ENCODE data around the gene KLF16. TPM values are rescaled to one million over a fixed set of nuclear protein-coding genes. Genes with fewer than 3 reads are reported as not detected.

Gene KLF16
- polyA plus RNA-seq, 3 donors = 0.51 to 23.3 (median 0.67) TPM

DNA sequence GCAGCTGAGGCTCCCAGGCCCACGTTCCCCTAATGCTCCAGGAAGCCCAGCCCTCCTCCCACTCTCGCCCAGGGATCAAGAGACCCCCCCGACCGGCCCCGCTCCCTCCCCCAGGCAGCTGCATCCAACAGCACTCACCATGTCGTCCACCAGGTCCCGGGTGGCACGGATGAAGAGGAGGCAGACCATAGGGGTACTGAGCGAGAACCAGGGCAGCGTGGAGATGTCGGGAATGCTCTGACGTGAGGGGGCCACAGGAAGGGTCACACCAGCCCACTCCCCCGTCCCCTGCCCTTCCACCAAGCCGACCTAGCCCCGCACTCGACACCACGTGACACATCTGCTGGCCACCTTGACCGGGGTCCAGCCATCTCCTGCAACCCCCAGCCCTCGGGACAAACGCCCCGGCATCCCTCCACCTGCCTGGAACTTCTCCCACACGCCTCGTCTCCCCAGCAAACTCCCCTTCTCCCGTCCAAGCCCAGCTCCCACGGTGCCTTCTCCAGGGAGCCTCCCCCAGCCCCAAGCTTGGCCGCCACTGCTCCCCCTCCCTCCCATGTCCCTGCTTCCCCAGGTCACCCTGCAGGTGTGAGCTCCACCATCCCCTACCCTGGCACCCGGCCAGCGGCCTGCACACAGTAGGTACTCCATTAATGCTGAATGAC, 56.2 kb downstream of the KLF16 start:
- no peak for DNase-seq
- H3K27me3 ChIP-seq (ENCODE audit: control insufficient read depth in 2 of 2, insufficient read depth in 2 of 2, low read length in 2 of 2) = no peaks in the 10 kb centered on the region
- no peak overlapping the region for H2AFZ ChIP-seq (ENCODE audit: insufficient read depth, low read depth, low read length, poor library complexity, severe bottlenecking)
- 97% methylated on average over 19 of the region's 28 CpGs for WGBS (ENCODE audit: insufficient coverage)
- intact Hi-C loops (cut with micrococcal nuclease) = no loop called here
- TF ChIP-seq, protein P1, sequence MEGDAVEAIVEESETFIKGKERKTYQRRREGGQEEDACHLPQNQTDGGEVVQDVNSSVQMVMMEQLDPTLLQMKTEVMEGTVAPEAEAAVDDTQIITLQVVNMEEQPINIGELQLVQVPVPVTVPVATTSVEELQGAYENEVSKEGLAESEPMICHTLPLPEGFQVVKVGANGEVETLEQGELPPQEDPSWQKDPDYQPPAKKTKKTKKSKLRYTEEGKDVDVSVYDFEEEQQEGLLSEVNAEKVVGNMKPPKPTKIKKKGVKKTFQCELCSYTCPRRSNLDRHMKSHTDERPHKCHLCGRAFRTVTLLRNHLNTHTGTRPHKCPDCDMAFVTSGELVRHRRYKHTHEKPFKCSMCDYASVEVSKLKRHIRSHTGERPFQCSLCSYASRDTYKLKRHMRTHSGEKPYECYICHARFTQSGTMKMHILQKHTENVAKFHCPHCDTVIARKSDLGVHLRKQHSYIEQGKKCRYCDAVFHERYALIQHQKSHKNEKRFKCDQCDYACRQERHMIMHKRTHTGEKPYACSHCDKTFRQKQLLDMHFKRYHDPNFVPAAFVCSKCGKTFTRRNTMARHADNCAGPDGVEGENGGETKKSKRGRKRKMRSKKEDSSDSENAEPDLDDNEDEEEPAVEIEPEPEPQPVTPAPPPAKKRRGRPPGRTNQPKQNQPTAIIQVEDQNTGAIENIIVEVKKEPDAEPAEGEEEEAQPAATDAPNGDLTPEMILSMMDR (IDR thresholded peaks at IDR 0.05) = no peak
- no peak overlapping the region for H3K4me2 ChIP-seq (replicated peaks; ENCODE audit: extremely low read depth, low read length, poor library complexity, severe bottlenecking)
- Mint-ChIP-seq H3K9me3 (no peaks in the 10 kb centered on the region), H3K4me3 (no peak overlapping the region), H3K36me3 (peaks cover 32 to 59% of the 10 kb centered on the region in 2 donors), H3K4me1 (peaks cover 7% of the 10 kb centered on the region), H3K27ac (no peak overlapping the region), H3K27me3 (ENCODE audit: low read depth in 3 of 3) (no peaks in the 10 kb centered on the region)
- H3K4me3 ChIP-seq (replicated peaks in 1 of 3; ENCODE audit: low read depth in 2 of 3, low read length in 3 of 3) = no peak overlapping the region
- peaks cover 7 to 13% of the 10 kb centered on the region in 2 donors for H3K4me1 ChIP-seq (ENCODE audit: control insufficient read depth in 1 of 2, insufficient read depth in 2 of 2, low read length in 2 of 2)
- no peak overlapping the region for H3K9ac ChIP-seq (ENCODE audit: insufficient read depth, low read length, poor library complexity, severe bottlenecking)
- no peaks in the 10 kb centered on the region for H3K79me2 ChIP-seq (ENCODE audit: insufficient read depth, low read length)
- peaks cover 17 to 18% of the 10 kb centered on the region in 2 donors for H3K36me3 ChIP-seq (replicated peaks in 1 of 2; ENCODE audit: control insufficient read depth in 1 of 2, insufficient read depth in 2 of 2, low read length in 2 of 2)
- no peak overlapping the region for H3K27ac ChIP-seq (ENCODE audit: low read depth in 1 of 2, low read length in 2 of 2)
- H3K9me3 ChIP-seq (replicated peaks in 1 of 2; ENCODE audit: control insufficient read depth in 1 of 2, insufficient read depth in 1 of 2, low read length in 2 of 2) = no peaks in the 10 kb centered on the region
- no peaks in the 10 kb centered on the region for H4K20me1 ChIP-seq (ENCODE audit: insufficient read depth, low read length)

DNA sequence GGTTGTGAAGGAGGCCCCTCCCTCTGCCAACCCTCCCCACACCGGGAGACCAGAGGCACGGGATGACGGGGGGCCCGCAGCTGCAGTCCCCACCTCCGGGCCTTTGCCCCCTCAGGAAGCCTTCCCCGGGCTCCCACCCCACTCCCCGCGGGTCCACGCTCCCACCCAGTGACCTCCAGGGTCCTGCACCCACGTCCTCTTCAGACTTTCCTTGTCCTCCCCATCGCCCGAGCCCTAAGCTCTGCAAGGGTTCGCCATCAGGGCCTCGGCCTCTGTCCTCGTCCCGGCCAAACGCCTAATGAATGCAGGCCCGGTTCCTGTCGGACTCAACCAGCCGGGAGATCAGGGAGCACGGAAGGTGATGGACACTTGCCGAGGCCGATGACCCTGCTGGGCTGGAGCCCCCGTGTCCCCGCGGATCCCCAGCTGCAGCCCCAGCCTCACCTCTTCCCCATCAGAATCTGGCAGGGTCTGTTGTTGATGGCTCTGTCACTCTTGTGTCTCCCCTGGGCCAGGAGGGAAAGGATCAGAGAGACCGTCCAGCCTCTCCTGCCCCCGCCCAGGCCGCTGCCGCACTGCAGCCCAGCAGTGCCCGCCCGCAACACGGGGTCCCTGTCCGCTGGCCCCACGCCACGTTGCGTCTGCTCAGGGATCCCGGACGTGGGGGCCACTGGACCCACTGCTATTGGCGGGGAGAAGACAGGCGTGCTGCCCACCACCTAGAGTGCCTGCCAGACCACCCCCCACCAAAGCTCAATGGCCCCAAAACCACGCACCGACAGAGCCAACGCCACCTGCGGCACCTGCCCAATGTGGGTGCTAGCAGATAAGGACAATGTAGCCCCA, 57.0 kb downstream of the KLF16 start:
- whole genome bisulfite sequencing (ENCODE audit: insufficient coverage) = 96% methylated on average over 35 of the region's 45 CpGs
- Histone ChIP-seq H3K4me1 (ENCODE audit: control insufficient read depth in 1 of 2, insufficient read depth in 2 of 2, low read length in 2 of 2) (peaks cover 2 to 6% of the 10 kb centered on the region in 2 donors), H3K9me3 (replicated peaks in 1 of 2; ENCODE audit: control insufficient read depth in 1 of 2, insufficient read depth in 1 of 2, low read length in 2 of 2) (no peaks in the 10 kb centered on the region), H3K36me3 (replicated peaks in 1 of 2; ENCODE audit: control insufficient read depth in 1 of 2, insufficient read depth in 2 of 2, low read length in 2 of 2) (peaks cover 17 to 18% of the 10 kb centered on the region in 2 donors), H3K79me2 (ENCODE audit: insufficient read depth, low read length) (no peaks in the 10 kb centered on the region), H2AFZ (ENCODE audit: insufficient read depth, low read depth, low read length, poor library complexity, severe bottlenecking) (no peak overlapping the region), H4K20me1 (ENCODE audit: insufficient read depth, low read length) (no peaks in the 10 kb centered on the region), H3K4me2 (replicated peaks; ENCODE audit: extremely low read depth, low read length, poor library complexity, severe bottlenecking) (no peak overlapping the region), H3K27ac (ENCODE audit: low read depth in 1 of 2, low read length in 2 of 2) (no peak overlapping the region), H3K9ac (ENCODE audit: insufficient read depth, low read length, poor library complexity, severe bottlenecking) (no peak overlapping the region), H3K4me3 (replicated peaks in 1 of 3; ENCODE audit: low read depth in 2 of 3, low read length in 3 of 3) (no peak overlapping the region), H3K27me3 (ENCODE audit: control insufficient read depth in 2 of 2, insufficient read depth in 2 of 2, low read length in 2 of 2) (no peaks in the 10 kb centered on the region)
- no peak for DNase-seq
- Mint-ChIP-seq H3K4me1 (peaks cover 4% of the 10 kb centered on the region), H3K9me3 (no peaks in the 10 kb centered on the region), H3K27ac (no peak overlapping the region), H3K36me3 (peaks cover 32 to 64% of the 10 kb centered on the region in 2 donors), H3K27me3 (ENCODE audit: low read depth in 3 of 3) (no peaks in the 10 kb centered on the region), H3K4me3 (no peak overlapping the region)
- intact Hi-C loops (cut with micrococcal nuclease) = no loop called here
- TF ChIP-seq, protein P1 (IDR thresholded peaks at IDR 0.05) = no peak
